ENCODE measurements around the gene ATF4. TPM values are rescaled to one million over a fixed set of nuclear protein-coding genes. Genes with fewer than 3 reads are reported as not detected.

Gene ATF4
- total and polyA plus RNA-seq, 2 of the 8 experiments (the other 6 are each of a cell fraction or from before 2014, with no cell fraction given), result 553 to 704 TPM

- TF ChIP-seq USF2 (IDR thresholded peaks at IDR 0.05; ENCODE audit: low read length) (no peak), RNF2 (IDR thresholded peaks at IDR 0.05; ENCODE audit: borderline replicate concordance, low read depth, low read length, missing control alignments, poor library complexity, severe bottlenecking) (no peak), NANOG (IDR thresholded peaks at IDR 0.05; ENCODE audit: insufficient read depth, low read depth, low read length, poor library complexity, severe bottlenecking) (no peak), BACH1 (IDR thresholded peaks at IDR 0.05; ENCODE audit: low read length) (no peak), SUZ12 (IDR thresholded peaks at IDR 0.05; ENCODE audit: low read length) (no peak), SIRT6 (IDR thresholded peaks at IDR 0.05; ENCODE audit: low read length) (peak; percentile 82), MAFK (IDR thresholded peaks at IDR 0.05; ENCODE audit: low read depth, low read length) (no peak)
Measured at GRCh38 chr22:39532215-39533073, 12.1 kb downstream of the ATF4 start, which contains the start of gene RPS19BP1 (continued).

Measured in H1 (cell line).